Measurements from ENCODE around the gene SNX12.

DNA sequence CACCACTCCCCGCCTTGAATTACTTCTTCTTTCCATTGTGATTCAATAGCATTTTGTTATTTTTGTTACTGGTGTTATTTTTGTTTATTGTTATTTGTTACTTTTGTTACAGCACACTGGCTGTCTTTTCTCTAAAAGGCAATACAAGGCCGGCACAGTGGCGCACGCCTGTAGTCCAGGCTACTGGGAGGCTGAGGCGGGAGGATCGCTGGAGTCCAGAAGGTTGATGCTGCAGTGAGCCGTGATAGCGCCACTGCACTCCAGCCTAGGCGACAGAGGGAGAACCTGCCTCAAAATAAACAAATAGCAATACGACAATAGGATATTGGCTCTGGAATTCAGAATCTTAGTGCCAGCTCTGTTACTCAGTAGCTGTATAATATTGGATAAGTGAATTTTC is 49.2 kb upstream of the SNX12 start:
- TF ChIP-seq, protein P1, sequence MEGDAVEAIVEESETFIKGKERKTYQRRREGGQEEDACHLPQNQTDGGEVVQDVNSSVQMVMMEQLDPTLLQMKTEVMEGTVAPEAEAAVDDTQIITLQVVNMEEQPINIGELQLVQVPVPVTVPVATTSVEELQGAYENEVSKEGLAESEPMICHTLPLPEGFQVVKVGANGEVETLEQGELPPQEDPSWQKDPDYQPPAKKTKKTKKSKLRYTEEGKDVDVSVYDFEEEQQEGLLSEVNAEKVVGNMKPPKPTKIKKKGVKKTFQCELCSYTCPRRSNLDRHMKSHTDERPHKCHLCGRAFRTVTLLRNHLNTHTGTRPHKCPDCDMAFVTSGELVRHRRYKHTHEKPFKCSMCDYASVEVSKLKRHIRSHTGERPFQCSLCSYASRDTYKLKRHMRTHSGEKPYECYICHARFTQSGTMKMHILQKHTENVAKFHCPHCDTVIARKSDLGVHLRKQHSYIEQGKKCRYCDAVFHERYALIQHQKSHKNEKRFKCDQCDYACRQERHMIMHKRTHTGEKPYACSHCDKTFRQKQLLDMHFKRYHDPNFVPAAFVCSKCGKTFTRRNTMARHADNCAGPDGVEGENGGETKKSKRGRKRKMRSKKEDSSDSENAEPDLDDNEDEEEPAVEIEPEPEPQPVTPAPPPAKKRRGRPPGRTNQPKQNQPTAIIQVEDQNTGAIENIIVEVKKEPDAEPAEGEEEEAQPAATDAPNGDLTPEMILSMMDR (IDR thresholded peaks at IDR 0.05) = no peak
- no peak for TF ChIP-seq POLR2A (IDR thresholded peaks at IDR 0.05)

All from adrenal gland (tissue), 5 donors.